Measurements from ENCODE around the gene IGSF1.

The IGSF1 gene

DNA sequence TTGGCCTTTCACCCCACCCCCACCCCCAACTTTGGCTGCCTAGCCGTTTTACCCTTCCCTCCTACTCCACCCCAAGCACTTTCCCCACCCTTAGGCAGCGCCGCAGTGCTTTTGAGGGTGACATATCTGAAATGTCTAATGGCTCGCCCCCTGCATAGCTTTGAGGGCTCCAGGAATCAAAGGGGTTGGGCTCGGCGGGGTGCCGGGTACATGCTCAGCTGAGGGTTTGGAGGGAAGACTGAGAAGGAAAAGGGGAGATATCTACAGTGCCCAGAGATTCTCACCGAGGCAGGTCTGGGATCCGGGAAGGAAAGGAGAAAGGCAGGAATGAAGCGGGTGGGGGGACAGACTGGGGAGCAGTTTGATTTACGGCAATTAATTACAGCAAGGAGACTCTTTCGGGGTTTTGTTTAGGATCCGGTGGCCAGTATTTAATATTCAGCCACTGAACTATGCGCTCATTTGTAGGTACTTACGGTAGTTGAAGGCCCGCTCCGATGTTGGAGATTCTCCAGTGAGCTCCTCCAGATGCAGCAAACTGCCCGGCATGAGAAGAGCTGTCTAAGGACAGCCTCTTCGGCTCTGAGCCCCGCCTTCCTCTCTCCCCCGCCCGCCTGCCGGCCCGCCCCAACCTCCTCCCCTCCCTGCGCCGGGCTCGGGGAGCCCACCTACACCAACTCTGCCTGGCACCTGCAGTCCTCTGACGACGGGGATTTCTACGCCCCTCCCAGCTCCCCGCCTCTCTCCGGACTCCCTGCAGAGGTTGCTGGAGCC is at the start of gene IGSF1:
Gene IGSF1, minus strand, starts transcription at position 569 of the 774 bp plus-strand sequence. CDS start 2,632 bp downstream, outside the sequence.
- Mint-ChIP-seq H3K4me3 (no peak within 1 kb of the TSS), H3K27me3 (ENCODE audit: low read depth) (no peaks in the 10 kb centered on the region), H3K27ac (no peak within 1 kb of the TSS), H3K4me1 (ENCODE audit: low read depth) (no peaks in the 10 kb centered on the region), H3K9me3 (no peaks in the 10 kb centered on the region), H3K36me3 (ENCODE audit: low read depth) (no peaks in the 10 kb centered on the region)

GRCh38 chrX:131332331-131332730 is 43.2 kb upstream of the IGSF1 start:
- Mint-ChIP-seq H3K4me3 (no peak overlapping the region), H3K27ac (no peak overlapping the region), H3K9me3 (no peaks in the 10 kb centered on the region), H3K27me3 (ENCODE audit: low read depth) (no peaks in the 10 kb centered on the region), H3K4me1 (ENCODE audit: low read depth) (no peaks in the 10 kb centered on the region), H3K36me3 (ENCODE audit: low read depth) (no peaks in the 10 kb centered on the region)

- H3K4me3 Mint-ChIP-seq = no peak overlapping the region
- H3K27ac Mint-ChIP-seq = no peak overlapping the region
- H3K9me3 Mint-ChIP-seq = no peaks in the 10 kb centered on the region
- no peaks in the 10 kb centered on the region for H3K4me1 Mint-ChIP-seq (ENCODE audit: low read depth)
- H3K36me3 Mint-ChIP-seq (ENCODE audit: low read depth) = no peaks in the 10 kb centered on the region
- H3K27me3 Mint-ChIP-seq (ENCODE audit: low read depth) = no peaks in the 10 kb centered on the region
Observed at GRCh38 chrX:131331152-131331551, 42.0 kb upstream of the IGSF1 start.

DNA sequence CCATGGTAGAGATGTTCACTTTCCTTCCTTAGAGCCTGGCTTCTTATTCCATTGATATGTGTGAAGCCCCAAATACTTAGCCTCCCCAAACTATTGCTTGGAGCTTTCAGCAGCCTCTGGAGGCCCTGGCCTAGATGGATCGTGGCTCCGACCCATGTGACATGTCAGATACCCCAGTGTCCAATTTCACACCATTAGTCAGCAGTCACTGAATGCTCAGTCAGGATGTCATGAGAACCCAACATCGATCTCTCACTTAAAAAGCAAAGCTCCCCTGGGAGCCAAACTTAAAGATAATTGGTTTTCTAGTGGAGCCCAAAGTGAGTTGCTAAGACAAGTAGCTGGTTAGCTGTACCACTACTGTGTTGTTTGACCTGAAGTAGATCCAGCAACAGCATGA is 41.6 kb upstream of the IGSF1 start:
- H3K27ac Mint-ChIP-seq = no peak overlapping the region
- no peaks in the 10 kb centered on the region for H3K9me3 Mint-ChIP-seq
- no peaks in the 10 kb centered on the region for H3K27me3 Mint-ChIP-seq (ENCODE audit: low read depth)
- H3K4me3 Mint-ChIP-seq = no peak overlapping the region
- no peaks in the 10 kb centered on the region for H3K4me1 Mint-ChIP-seq (ENCODE audit: low read depth)
- no peaks in the 10 kb centered on the region for H3K36me3 Mint-ChIP-seq (ENCODE audit: low read depth)

- no peaks in the 10 kb centered on the region for H3K36me3 Mint-ChIP-seq (ENCODE audit: low read depth)
- no peaks in the 10 kb centered on the region for H3K9me3 Mint-ChIP-seq
- H3K27ac Mint-ChIP-seq = no peak overlapping the region
- H3K4me3 Mint-ChIP-seq = no peak overlapping the region
- no peaks in the 10 kb centered on the region for H3K27me3 Mint-ChIP-seq (ENCODE audit: low read depth)
- no peaks in the 10 kb centered on the region for H3K4me1 Mint-ChIP-seq (ENCODE audit: low read depth)
Observed at GRCh38 chrX:131322651-131323050, 33.5 kb upstream of the IGSF1 start.

GRCh38 chrX:131317326-131317725 is 28.2 kb upstream of the IGSF1 start:
- Mint-ChIP-seq H3K4me1 (ENCODE audit: low read depth) (no peaks in the 10 kb centered on the region), H3K36me3 (ENCODE audit: low read depth) (no peaks in the 10 kb centered on the region), H3K27me3 (ENCODE audit: low read depth) (no peaks in the 10 kb centered on the region), H3K9me3 (no peaks in the 10 kb centered on the region), H3K27ac (no peak overlapping the region), H3K4me3 (no peak overlapping the region)

DNA sequence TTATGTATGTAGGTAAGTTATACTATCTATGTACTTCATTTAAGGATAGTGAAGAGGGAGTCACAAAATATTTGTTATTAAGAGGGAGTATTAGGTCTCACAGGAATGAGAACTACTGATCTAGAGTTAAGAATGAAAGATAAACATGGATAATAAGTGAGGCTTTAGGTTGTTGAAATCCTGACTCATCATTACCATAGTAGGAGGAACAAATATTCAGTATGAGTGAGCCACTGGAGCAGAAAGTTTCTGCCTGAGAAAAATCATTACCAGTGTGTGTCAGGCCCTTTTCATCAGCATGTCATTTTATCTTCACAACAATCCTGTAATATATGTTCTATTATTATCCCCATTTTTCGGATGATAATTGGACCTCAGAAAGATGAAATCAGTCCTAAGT is 27.2 kb upstream of the IGSF1 start:
- H3K9me3 Mint-ChIP-seq = no peaks in the 10 kb centered on the region
- no peaks in the 10 kb centered on the region for H3K27me3 Mint-ChIP-seq (ENCODE audit: low read depth)
- no peak overlapping the region for H3K27ac Mint-ChIP-seq
- H3K4me1 Mint-ChIP-seq (ENCODE audit: low read depth) = no peaks in the 10 kb centered on the region
- no peak overlapping the region for H3K4me3 Mint-ChIP-seq
- H3K36me3 Mint-ChIP-seq (ENCODE audit: low read depth) = no peaks in the 10 kb centered on the region

DNA sequence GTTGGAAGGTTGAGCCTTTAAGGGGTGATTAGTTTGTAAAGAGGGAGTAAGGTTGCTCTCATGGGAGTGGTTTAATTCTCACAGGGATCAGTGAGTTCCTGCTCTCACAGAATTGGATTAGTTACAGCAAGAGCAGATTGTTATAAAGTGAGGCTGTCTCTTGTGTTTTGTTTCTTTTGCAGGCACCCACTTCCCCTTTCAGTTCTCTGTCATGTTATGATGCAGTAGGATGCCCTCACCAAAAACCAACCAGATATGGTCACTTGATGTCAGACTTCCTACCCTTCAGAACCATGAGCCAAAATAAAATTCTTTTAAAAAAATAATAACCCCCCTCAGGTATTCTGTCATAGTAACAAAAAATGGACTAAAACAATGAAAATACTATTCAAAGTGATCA is 19.9 kb upstream of the IGSF1 start:
- H3K4me3 Mint-ChIP-seq = no peak overlapping the region
- H3K27ac Mint-ChIP-seq = no peak overlapping the region
- H3K36me3 Mint-ChIP-seq (ENCODE audit: low read depth) = no peaks in the 10 kb centered on the region
- no peaks in the 10 kb centered on the region for H3K9me3 Mint-ChIP-seq
- no peaks in the 10 kb centered on the region for H3K27me3 Mint-ChIP-seq (ENCODE audit: low read depth)
- no peaks in the 10 kb centered on the region for H3K4me1 Mint-ChIP-seq (ENCODE audit: low read depth)

DNA sequence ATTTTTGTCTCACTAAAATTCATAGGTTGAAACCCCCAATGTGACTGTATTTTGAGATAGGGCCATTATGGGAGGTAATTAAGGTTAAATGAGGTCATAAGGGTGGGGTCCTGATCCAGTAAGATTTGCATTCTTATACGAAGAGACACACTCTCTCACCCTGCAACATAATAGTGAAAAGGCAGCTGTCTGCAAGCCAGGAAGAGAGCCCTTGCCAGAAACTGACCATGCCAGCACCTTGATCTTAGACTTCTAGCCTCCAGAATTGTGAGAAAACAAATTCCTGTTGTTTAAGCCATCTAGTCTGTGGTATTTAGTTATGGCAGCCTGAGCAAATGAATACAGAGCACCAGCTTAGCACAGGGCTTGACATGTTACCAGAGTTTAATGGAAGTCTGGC is 17.5 kb upstream of the IGSF1 start:
- Mint-ChIP-seq H3K4me3 (no peak overlapping the region), H3K36me3 (ENCODE audit: low read depth) (no peaks in the 10 kb centered on the region), H3K9me3 (no peaks in the 10 kb centered on the region), H3K27ac (no peak overlapping the region), H3K4me1 (ENCODE audit: low read depth) (no peaks in the 10 kb centered on the region), H3K27me3 (ENCODE audit: low read depth) (no peaks in the 10 kb centered on the region)

- Mint-ChIP-seq H3K27ac (no peak overlapping the region), H3K4me3 (no peak overlapping the region), H3K36me3 (ENCODE audit: low read depth) (no peaks in the 10 kb centered on the region), H3K9me3 (no peaks in the 10 kb centered on the region), H3K4me1 (ENCODE audit: low read depth) (no peaks in the 10 kb centered on the region), H3K27me3 (ENCODE audit: low read depth) (no peaks in the 10 kb centered on the region)
Observed at GRCh38 chrX:131305926-131306325, 16.8 kb upstream of the IGSF1 start.

GRCh38 chrX:131302701-131303100 is 13.6 kb upstream of the IGSF1 start:
- no peaks in the 10 kb centered on the region for H3K9me3 Mint-ChIP-seq
- no peaks in the 10 kb centered on the region for H3K36me3 Mint-ChIP-seq (ENCODE audit: low read depth)
- H3K27me3 Mint-ChIP-seq (ENCODE audit: low read depth) = no peaks in the 10 kb centered on the region
- no peak overlapping the region for H3K27ac Mint-ChIP-seq
- no peak overlapping the region for H3K4me3 Mint-ChIP-seq
- no peaks in the 10 kb centered on the region for H3K4me1 Mint-ChIP-seq (ENCODE audit: low read depth)

GRCh38 chrX:131301155-131301554 is 12.0 kb upstream of the IGSF1 start:
- Mint-ChIP-seq H3K27ac (no peak overlapping the region), H3K4me1 (ENCODE audit: low read depth) (no peaks in the 10 kb centered on the region), H3K9me3 (no peaks in the 10 kb centered on the region), H3K36me3 (ENCODE audit: low read depth) (no peaks in the 10 kb centered on the region), H3K4me3 (no peak overlapping the region), H3K27me3 (ENCODE audit: low read depth) (no peaks in the 10 kb centered on the region)

DNA sequence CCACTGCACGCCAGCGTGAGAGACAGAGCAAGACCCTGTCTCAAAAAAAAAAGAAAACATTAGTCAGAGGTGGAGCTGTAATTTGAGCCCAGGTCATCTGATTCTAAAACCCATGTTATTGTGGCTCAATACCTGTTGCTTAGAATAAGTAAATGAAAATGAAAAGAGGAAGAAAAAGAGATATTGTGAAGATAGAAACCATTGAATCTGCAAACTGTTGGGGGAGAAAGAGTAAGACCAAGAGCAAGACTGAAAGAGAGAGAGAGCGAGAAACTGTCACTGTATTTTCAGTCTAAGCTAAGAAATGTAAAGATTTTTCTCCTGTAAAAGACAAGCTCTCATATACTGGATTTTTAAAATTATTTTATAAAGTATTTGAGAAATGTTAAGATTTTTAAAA is 9.7 kb upstream of the IGSF1 start:
- H3K4me3 Mint-ChIP-seq = no peak overlapping the region
- H3K27ac Mint-ChIP-seq = no peak overlapping the region
- H3K36me3 Mint-ChIP-seq (ENCODE audit: low read depth) = no peaks in the 10 kb centered on the region
- no peaks in the 10 kb centered on the region for H3K27me3 Mint-ChIP-seq (ENCODE audit: low read depth)
- no peaks in the 10 kb centered on the region for H3K9me3 Mint-ChIP-seq
- no peaks in the 10 kb centered on the region for H3K4me1 Mint-ChIP-seq (ENCODE audit: low read depth)

- H3K9me3 Mint-ChIP-seq = no peaks in the 10 kb centered on the region
- H3K27me3 Mint-ChIP-seq (ENCODE audit: low read depth) = no peaks in the 10 kb centered on the region
- no peak overlapping the region for H3K4me3 Mint-ChIP-seq
- H3K4me1 Mint-ChIP-seq (ENCODE audit: low read depth) = no peaks in the 10 kb centered on the region
- H3K36me3 Mint-ChIP-seq (ENCODE audit: low read depth) = no peaks in the 10 kb centered on the region
- no peak overlapping the region for H3K27ac Mint-ChIP-seq
Observed at GRCh38 chrX:131298036-131298435, 8.9 kb upstream of the IGSF1 start.

GRCh38 chrX:131289527-131289926 is 421 bp upstream of the IGSF1 start:
- H3K36me3 Mint-ChIP-seq (ENCODE audit: low read depth) = no peaks in the 10 kb centered on the region
- H3K27ac Mint-ChIP-seq = no peak overlapping the region
- no peaks in the 10 kb centered on the region for H3K27me3 Mint-ChIP-seq (ENCODE audit: low read depth)
- H3K9me3 Mint-ChIP-seq = no peaks in the 10 kb centered on the region
- no peak overlapping the region for H3K4me3 Mint-ChIP-seq
- H3K4me1 Mint-ChIP-seq (ENCODE audit: low read depth) = no peaks in the 10 kb centered on the region

- Mint-ChIP-seq H3K9me3 (no peaks in the 10 kb centered on the region), H3K4me3 (no peak overlapping the region), H3K27me3 (ENCODE audit: low read depth) (no peaks in the 10 kb centered on the region), H3K36me3 (ENCODE audit: low read depth) (no peaks in the 10 kb centered on the region), H3K27ac (no peak overlapping the region), H3K4me1 (ENCODE audit: low read depth) (no peaks in the 10 kb centered on the region)
Observed at GRCh38 chrX:131288188-131288587, 918 bp downstream of the IGSF1 start.
